Ascending aorta (tissue), 2 donors: ENCODE data around the gene ZFP91. TPM values are rescaled to one million over a fixed set of nuclear protein-coding genes. Genes with fewer than 3 reads are reported as not detected.
"Not testable (repeated sequence)": the region's sequence is repeated elsewhere in the genome, so short reads cannot be mapped to it uniquely, and the experiment has no call there.

Source experiments
- DNase-seq, 2 donors: peaks; one replicate each; pipeline ENCODE4 v3.0.0-alpha.2; 2019; ENCODE audit warnings: low spot score in 2 of 2
- H3K27ac ChIP-seq, 2 donors: fragments of 200-600 bp; sonication (generic); one replicate each; pipeline ENCODE4 v1.5.1; 2016 to 2017; ENCODE audit warnings: mild to moderate bottlenecking in 1 of 2
- H3K27me3 ChIP-seq: fragments of 200-600 bp; sonication (generic); one replicate; pipeline ENCODE4 v1.5.1; 2017
- H3K36me3 ChIP-seq, 2 donors: fragments of 200-600 bp; sonication (generic); one replicate each; pipeline ENCODE4 v1.5.1; 2016
- H3K4me1 ChIP-seq, 2 donors: fragments of 200-600 bp; sonication (generic); one replicate each; pipeline ENCODE4 v1.5.1; 2016 to 2017; ENCODE audit warnings: mild to moderate bottlenecking in 1 of 2
- H3K4me3 ChIP-seq, 2 donors: fragments of 200-600 bp; sonication (generic); one replicate each; pipeline ENCODE4 v1.5.1; 2016 to 2017; ENCODE audit warnings: mild to moderate bottlenecking in 1 of 2
- H3K9me3 ChIP-seq, 2 donors: fragments of 200-600 bp; sonication (generic); one replicate each; pipeline ENCODE4 v1.5.1; 2016
- intact Hi-C: fragments of 100-400 bp; cut with DNase I; formaldehyde crosslinking; loops from one replicate; pipeline ENCODE4 v1.15.1; 2023
- total RNA-seq: library from RNA; depleted of rRNA; stranded (reverse); fragments of >200 nt; gene quantifications from one replicate; pipeline ENCODE4 v1.1.0, GENCODE V29; 2016
- TF ChIP-seq, protein P1 (sequence below), 3 experiments: fragments of 200-600 bp in 2 of 3; fragments of 450-650 bp in 1 of 3; sonication (generic) in 2 of 3; IDR thresholded peaks; one replicate each; pipeline ENCODE4 v1.5.1; 2016 to 2019; ENCODE audit warnings: antibody characterized with exemption in 3 of 3, mild to moderate bottlenecking in 1 of 3, moderate library complexity in 1 of 3

ZFP91 gene
- total RNA-seq, 1 donor from 2014 or later = 32.5 TPM

DNA sequence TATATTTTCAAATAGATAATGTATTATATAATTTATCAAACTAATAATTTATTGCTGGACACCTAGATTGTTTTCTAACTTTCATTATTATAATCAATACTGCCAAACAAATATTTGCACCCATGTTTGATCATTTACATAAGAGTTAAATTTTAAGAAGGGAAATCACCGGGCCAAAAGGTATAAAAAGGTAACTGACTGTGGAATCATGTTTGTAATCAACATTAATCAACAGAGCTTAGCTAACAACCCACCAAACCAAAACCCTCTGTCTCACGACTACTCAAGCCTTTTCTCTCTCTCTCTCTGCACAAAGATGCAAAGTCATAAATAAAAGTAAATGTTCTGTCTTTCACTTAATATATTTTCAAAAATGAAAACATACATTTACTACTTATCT lies 18.0 kb upstream of the ZFP91 start:
- peaks cover 0 to 6% of the 10 kb centered on the region in 2 donors for H3K36me3 ChIP-seq
- peak overlapping the region; percentile 87 for H3K27ac ChIP-seq
- peaks cover 0 to 25% of the 10 kb centered on the region in 2 donors for H3K4me1 ChIP-seq
- peak overlapping the region in 1 of 2 donors; percentile 38 for H3K4me3 ChIP-seq
- intact Hi-C loops = no loop called here
- DNase-seq = no peak
- no peaks in the 10 kb centered on the region for H3K27me3 ChIP-seq
- TF ChIP-seq, protein P1, sequence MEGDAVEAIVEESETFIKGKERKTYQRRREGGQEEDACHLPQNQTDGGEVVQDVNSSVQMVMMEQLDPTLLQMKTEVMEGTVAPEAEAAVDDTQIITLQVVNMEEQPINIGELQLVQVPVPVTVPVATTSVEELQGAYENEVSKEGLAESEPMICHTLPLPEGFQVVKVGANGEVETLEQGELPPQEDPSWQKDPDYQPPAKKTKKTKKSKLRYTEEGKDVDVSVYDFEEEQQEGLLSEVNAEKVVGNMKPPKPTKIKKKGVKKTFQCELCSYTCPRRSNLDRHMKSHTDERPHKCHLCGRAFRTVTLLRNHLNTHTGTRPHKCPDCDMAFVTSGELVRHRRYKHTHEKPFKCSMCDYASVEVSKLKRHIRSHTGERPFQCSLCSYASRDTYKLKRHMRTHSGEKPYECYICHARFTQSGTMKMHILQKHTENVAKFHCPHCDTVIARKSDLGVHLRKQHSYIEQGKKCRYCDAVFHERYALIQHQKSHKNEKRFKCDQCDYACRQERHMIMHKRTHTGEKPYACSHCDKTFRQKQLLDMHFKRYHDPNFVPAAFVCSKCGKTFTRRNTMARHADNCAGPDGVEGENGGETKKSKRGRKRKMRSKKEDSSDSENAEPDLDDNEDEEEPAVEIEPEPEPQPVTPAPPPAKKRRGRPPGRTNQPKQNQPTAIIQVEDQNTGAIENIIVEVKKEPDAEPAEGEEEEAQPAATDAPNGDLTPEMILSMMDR (IDR thresholded peaks at IDR 0.05) = no peak
- no peaks in the 10 kb centered on the region for H3K9me3 ChIP-seq

DNA sequence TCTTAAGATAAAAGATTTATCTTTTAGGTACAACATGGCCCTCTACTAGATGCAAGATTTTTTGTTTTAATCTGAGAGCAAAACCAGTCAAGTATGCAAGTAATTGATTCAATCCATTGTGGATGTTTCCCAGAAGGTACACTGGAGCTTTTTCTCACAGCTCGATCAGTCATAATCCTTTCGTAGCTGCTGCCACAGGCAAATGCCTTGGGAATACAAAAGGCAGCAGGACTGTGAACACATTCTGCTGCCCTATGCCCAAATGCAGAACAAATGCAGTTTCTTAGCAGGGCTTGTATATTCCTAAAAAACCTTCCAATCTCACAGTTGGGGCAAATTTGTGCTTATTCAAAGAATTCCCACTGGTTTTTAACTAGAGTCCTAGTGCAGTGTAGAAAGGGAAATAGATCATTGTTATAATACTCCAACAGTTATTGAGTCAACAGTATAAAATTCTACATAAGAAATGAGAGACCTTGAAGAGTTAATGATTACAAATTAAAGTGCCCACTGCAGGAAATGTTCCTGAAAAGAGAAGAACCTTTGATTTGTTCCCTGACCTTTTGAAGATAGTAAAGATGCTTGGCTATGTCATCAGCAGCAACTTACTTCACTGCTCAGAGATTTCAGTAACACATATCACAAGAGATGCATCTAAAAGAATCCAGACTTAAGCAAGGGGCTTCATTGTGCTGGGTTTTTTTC lies 17.3 kb upstream of the ZFP91 start:
- Histone ChIP-seq H3K4me1 (peaks cover 0 to 24% of the 10 kb centered on the region in 2 donors), H3K36me3 (peaks cover 0 to 6% of the 10 kb centered on the region in 2 donors), H3K27me3 (no peaks in the 10 kb centered on the region), H3K4me3 (peak overlapping the region; percentile 17 to 38), H3K27ac (peak overlapping the region; percentile 87), H3K9me3 (no peaks in the 10 kb centered on the region)
- intact Hi-C loops = no loop called here
- TF ChIP-seq, protein P1 (IDR thresholded peaks at IDR 0.05) = no peak
- DNase-seq = no peak

DNA sequence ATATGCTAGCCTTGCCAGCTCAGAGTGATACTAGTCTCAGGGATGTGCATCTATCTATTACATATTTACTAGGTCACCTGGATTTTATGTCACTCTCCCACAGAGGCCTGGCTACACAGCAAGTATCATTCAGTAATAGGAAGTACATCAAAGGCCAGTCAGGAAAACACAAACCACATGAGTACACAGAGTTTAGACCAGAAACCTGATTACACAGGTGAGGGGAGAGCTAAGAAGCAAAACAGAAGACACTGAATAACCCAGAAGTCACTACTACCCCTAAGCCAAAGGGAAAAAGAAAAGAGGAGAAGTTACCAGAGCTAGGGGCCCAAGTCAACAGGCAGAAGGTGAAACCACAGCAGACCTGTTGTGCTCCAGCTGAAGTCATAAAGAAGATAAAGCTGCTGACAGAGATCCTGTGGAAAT lies 16.5 kb upstream of the ZFP91 start:
- H3K9me3 ChIP-seq = no peaks in the 10 kb centered on the region
- intact Hi-C loops = no loop called here
- H3K4me1 ChIP-seq = peaks cover 0 to 24% of the 10 kb centered on the region in 2 donors
- DNase-seq = no peak
- H3K36me3 ChIP-seq = peaks cover 0 to 6% of the 10 kb centered on the region in 2 donors
- H3K4me3 ChIP-seq = no peak overlapping the region
- TF ChIP-seq, protein P1 (IDR thresholded peaks at IDR 0.05) = no peak
- peak overlapping the region; percentile 87 for H3K27ac ChIP-seq
- no peaks in the 10 kb centered on the region for H3K27me3 ChIP-seq

DNA sequence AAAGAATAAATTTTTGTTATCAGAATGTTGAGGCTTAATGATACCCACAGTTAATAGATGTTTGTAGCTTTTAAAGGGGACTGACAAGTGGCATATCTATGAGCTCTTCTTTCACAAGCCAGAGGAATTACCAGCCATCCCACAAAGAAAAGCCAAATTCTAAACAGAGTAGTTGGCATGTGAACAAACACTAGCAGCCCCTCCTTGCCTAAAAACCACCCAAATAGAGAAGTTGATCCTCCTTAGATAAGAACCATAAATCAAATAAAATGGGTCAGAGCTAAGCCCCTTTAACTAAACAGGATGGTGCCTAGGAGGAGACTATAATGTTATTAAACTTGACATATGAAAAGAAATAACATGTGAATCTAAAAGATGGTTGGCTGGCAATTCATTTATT lies 14.6 kb upstream of the ZFP91 start:
- H3K9me3 ChIP-seq = no peaks in the 10 kb centered on the region
- H3K4me1 ChIP-seq = peaks cover 0 to 24% of the 10 kb centered on the region in 2 donors
- H3K27ac ChIP-seq = peak overlapping the region; percentile 87
- peaks cover 3 to 14% of the 10 kb centered on the region in 2 donors for H3K36me3 ChIP-seq
- no peak overlapping the region for H3K4me3 ChIP-seq
- intact Hi-C loops = loop anchor here (2.0 kb wide), 1 partner anchor 15 kb away; the partner anchor contains the start of gene ZFP91
- no peaks in the 10 kb centered on the region for H3K27me3 ChIP-seq
- DNase-seq = no peak
- TF ChIP-seq, protein P1 (IDR thresholded peaks at IDR 0.05) = no peak

DNA sequence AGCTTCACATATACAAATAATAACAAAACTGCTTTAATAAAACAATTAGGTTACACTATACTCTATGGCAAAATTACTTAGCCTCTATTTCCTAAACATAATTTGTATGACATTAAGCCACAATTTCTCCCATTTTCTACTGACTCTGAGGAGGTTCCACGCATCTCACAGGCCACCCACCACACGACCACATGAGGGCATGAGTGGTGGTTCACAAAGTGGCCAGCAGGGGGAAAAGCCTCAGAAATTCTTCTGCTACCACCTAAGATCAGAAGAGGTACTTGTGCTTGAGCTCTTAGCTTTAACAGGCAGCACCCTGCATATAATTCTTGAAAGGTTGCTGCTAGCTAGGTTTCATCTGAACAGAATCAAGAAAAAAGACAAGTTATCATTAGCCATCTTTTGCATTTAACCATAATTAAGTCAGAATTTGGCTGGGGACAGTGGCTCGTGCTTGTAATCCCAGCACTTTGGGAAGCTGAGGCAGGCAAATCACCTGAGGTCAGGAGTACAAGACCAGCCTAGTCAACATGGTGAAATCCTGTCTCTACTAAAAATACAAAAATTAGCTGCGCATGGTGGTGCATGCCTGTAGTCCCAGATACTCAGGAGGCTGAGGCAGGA lies 10.9 kb upstream of the ZFP91 start:
- H3K4me3 ChIP-seq = no peak overlapping the region
- H3K4me1 ChIP-seq = peaks cover 6 to 25% of the 10 kb centered on the region in 2 donors
- H3K27ac ChIP-seq = no peak overlapping the region
- no peaks in the 10 kb centered on the region for H3K9me3 ChIP-seq
- H3K27me3 ChIP-seq = no peaks in the 10 kb centered on the region
- TF ChIP-seq, protein P1 (IDR thresholded peaks at IDR 0.05) = peak; percentile 58 to 66 (median 58)
- DNase-seq = peak in 1 of 2 donors; percentile 76
- intact Hi-C loops = no loop called here
- H3K36me3 ChIP-seq = peaks cover 12 to 20% of the 10 kb centered on the region in 2 donors

DNA sequence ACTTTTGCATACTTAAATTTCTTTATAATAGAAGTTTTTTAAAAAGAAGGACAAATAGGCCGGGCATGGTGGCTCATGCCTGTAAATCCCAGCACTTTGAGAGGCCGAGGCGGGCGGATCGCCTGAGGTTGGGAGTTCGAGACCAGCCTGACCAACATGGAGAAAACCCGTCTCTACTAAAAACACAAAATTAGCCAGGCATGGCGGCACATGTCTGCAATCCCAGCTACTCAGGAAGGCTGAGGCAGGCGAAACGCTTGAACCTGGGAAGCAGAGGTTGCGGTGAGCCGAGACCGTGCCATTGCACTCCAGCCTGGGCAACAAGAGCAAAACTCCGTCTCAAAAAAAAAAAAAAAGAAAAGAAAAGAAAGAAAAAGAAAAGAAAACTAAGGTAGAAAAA lies 6.0 kb upstream of the ZFP91 start:
- Histone ChIP-seq H3K4me3 (peak overlapping the region; percentile 5 to 28), H3K4me1 (peaks cover 7 to 44% of the 10 kb centered on the region in 2 donors), H3K36me3 (peaks cover 12 to 19% of the 10 kb centered on the region in 2 donors), H3K27ac (peak overlapping the region; percentile 98 to 99)
- not testable (repeated sequence) for H3K27me3 ChIP-seq, H3K9me3 ChIP-seq, DNase-seq
- intact Hi-C loops = loop anchor here (10.0 kb wide), 1 partner anchor 1498 kb away; no protein-coding TSS in a partner anchor
